A549 treated with CORT108297 at 1 μM for 4 hours (cell line): ENCODE results near the gene TCP11X1. TPM values are rescaled to one million over a fixed set of nuclear protein-coding genes. Genes with fewer than 3 reads are reported as not detected.

Source experiments
- total RNA-seq: library from RNA; stranded (reverse); fragments of 200-300 nt; extraction: Qiagen RNA extraction; gene quantifications from 5 replicates; pipeline ENCODE4 v1.2.3, GENCODE V29; 2022

Gene TCP11X1
- total RNA-seq = not detected in 5 replicates

GRCh38 chrX:102214986-102215385, at the start of gene TCP11X1:
TSS of gene TCP11X1 (plus strand) at chrX:102215301.

DNA sequence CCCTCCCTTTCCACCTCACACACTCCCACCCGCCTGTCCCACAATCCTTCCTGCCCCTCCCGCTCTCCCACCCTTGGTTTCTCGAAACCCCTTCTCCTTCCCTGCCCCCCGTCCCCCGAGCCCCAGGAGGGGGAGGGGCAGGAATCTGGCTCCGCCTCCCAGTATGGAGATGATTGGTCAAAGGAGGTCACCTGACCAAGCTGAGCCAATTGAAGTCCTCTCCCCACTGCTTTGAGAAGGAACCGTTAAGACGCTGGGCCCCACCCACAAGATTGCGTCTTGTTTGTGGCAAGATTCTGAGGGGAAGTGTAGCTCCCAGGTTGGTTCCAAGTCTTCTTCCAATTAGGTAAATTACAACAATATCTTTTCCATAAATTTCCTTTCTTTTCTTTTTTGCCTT, 31.8 kb downstream of the TCP11X1 start, which contains the start of gene NXF2:
Gene NXF2, plus strand, starts transcription at position 275 of the 400 bp plus-strand sequence. CDS start 59,912 bp downstream, outside the sequence.

Other genes starting within 250 kb of the TCP11X1 start
- gene TCEAL2, start 89.6 kb upstream of the TCP11X1 start, total RNA-seq = not detected in 5 replicates
- not detected in 5 replicates for gene TCEAL6, start 72.8 kb upstream of the TCP11X1 start, total RNA-seq
- not detected in 5 replicates for gene BEX5, start 59.3 kb upstream of the TCP11X1 start, total RNA-seq
- gene NXF2, start 31.9 kb downstream of the TCP11X1 start, total RNA-seq = not detected in 5 replicates
- not detected in 5 replicates for gene NXF2B, start 224.7 kb downstream of the TCP11X1 start, total RNA-seq